GM12878 (cell line): Measurements from ENCODE around the gene ACTR2. TPM values are rescaled to one million over a fixed set of nuclear protein-coding genes. Genes with fewer than 3 reads are reported as not detected.

ENCODE experiments used
- ATAC-seq: fragments of 200-7000 bp; cut with Tn5 transposase; 3 replicates; pipeline ENCODE4 v1.9.1; 2020; ENCODE audit warnings: mild to moderate bottlenecking, moderate library complexity
- BruUV-seq: library from RNA; stranded (reverse); fragments of 400-500 nt; replicated peaks from 2 replicates; lab custom pipeline; 2021; lab: Mats Ljungman, UMichigan
- CTCF ChIA-PET: fragments of 300-600 bp; sonication (Branson Sonifier 250); formaldehyde crosslinking; extraction: SDS; loops from one replicate; lab custom pipeline; 2021; ENCODE audit warnings: inconsistent platforms; lab: Yijun Ruan, JAX
- POLR2A ChIA-PET: fragments of 350-600 bp; formaldehyde crosslinking; extraction: SDS; loops from one replicate; lab custom pipeline; 2021; ENCODE audit warnings: inconsistent platforms; lab: Charles Lee
- RAD21 ChIA-PET: fragments of 300-600 bp; sonication (Branson Sonifier 250); formaldehyde crosslinking; loops from one replicate; lab custom pipeline; 2023; ENCODE audit warnings: antibody characterized with exemption; ENCODE audit not compliant: unreplicated experiment; lab: Charles Lee
- SMC1A ChIA-PET: fragments of 300-600 bp; sonication (Branson Sonifier 250); formaldehyde crosslinking; loops from one replicate; lab custom pipeline; 2023; ENCODE audit not compliant: unreplicated experiment, uncharacterized antibody; lab: Charles Lee
- DNase-seq: peaks from one replicate; pipeline ENCODE4 v3.0.0-alpha.2; 2011; ENCODE audit warnings: low read depth, low spot score
- FAIRE-seq: peaks from 3 replicates; lab custom pipeline; 2011; peaks lifted over from hg19 to GRCh38; lab: Jason Lieb, UNC
- H2AFZ ChIP-seq: 2 replicates; pipeline ENCODE4 v1.6.0; 2011; ENCODE audit warnings: low read depth, low read length, control low read depth; ENCODE audit not compliant: control insufficient read depth
- H3K27ac ChIP-seq: 2 replicates; pipeline ENCODE4 v1.5.1; 2011; ENCODE audit warnings: control low read depth; ENCODE audit not compliant: control insufficient read depth, insufficient read depth
- H3K27me3 ChIP-seq, 2 experiments: replicated peaks in 1 of 2; 2 replicates each; pipeline versions ENCODE4 v1.6.0 to v1.6.1; 2011; ENCODE audit warnings: low read length in 1 of 2; ENCODE audit not compliant: control insufficient read depth in 2 of 2, insufficient read depth in 2 of 2
- H3K36me3 ChIP-seq, 2 experiments: 2 replicates each; pipeline ENCODE4 v1.5.1; 2011; ENCODE audit warnings: low read length in 1 of 2; ENCODE audit not compliant: control insufficient read depth in 2 of 2, insufficient read depth in 2 of 2
- H3K4me1 ChIP-seq: 2 replicates; pipeline ENCODE4 v1.6.1; 2011; ENCODE audit warnings: mild to moderate bottlenecking, low read length, moderate library complexity, mixed read lengths; ENCODE audit not compliant: control insufficient read depth, insufficient read depth
- H3K4me2 ChIP-seq: 2 replicates; pipeline ENCODE4 v1.6.0; 2011; ENCODE audit warnings: control low read depth; ENCODE audit not compliant: control insufficient read depth, insufficient read depth
- H3K4me3 ChIP-seq: fragments of 200-600 bp; sonication (generic); 2 replicates; pipeline ENCODE4 v1.5.1; 2016
- H3K79me2 ChIP-seq: 2 replicates; pipeline ENCODE4 v1.6.0; 2011; ENCODE audit warnings: low read length; ENCODE audit not compliant: control insufficient read depth, insufficient read depth
- H3K9ac ChIP-seq: 2 replicates; pipeline ENCODE4 v1.8.0; 2011; ENCODE audit warnings: low read length, control low read depth, mixed read lengths; ENCODE audit not compliant: control insufficient read depth, insufficient read depth
- H3K9me3 ChIP-seq: replicated peaks from 3 replicates; pipeline ENCODE4 v1.5.1; 2011; ENCODE audit warnings: mild to moderate bottlenecking, low read length; ENCODE audit not compliant: control insufficient read depth, insufficient read depth
- H4K20me1 ChIP-seq: 2 replicates; pipeline ENCODE4 v1.6.0; 2011; ENCODE audit not compliant: control insufficient read depth, insufficient read depth
- BACH1 ChIP-seq: fragments of 450-650 bp; IDR thresholded peaks from 2 replicates; pipeline ENCODE4 v1.6.1; 2017; ENCODE audit warnings: mild to moderate bottlenecking, borderline replicate concordance
- CEBPB ChIP-seq, 2 experiments: fragments of 150-350 bp in 1 of 2; IDR thresholded peaks; 2 replicates each; pipeline ENCODE4 v1.6.1; 2012 to 2014; ENCODE audit warnings: low read depth in 2 of 2, low read length in 2 of 2, borderline replicate concordance in 1 of 2, inconsistent platforms in 1 of 2
- FOXK2 ChIP-seq: fragments of 450-650 bp; IDR thresholded peaks from 2 replicates; pipeline ENCODE4 v1.6.1; 2017; ENCODE audit warnings: mild to moderate bottlenecking, moderate library complexity
- IKZF2 ChIP-seq, 2 experiments: fragments of 450-650 bp; IDR thresholded peaks; 2 replicates each; pipeline ENCODE4 v1.6.1; 2017; ENCODE audit warnings: mild to moderate bottlenecking in 2 of 2, moderate library complexity in 2 of 2
- PAX8 ChIP-seq: fragments of 450-650 bp; IDR thresholded peaks from 2 replicates; pipeline ENCODE4 v1.6.1; 2017; ENCODE audit warnings: mild to moderate bottlenecking, moderate library complexity
- POLR2A ChIP-seq: IDR thresholded peaks from 2 replicates; pipeline ENCODE4 v1.6.1; 2011; ENCODE audit warnings: low read depth, mild to moderate bottlenecking, low read length
- SMC3 ChIP-seq: IDR thresholded peaks from 2 replicates; pipeline ENCODE4 v1.6.1; 2011; ENCODE audit warnings: low read length, improper control_type of control experiment, borderline replicate concordance
- TARDBP ChIP-seq: IDR thresholded peaks from 2 replicates; pipeline ENCODE4 v1.6.1; 2016; ENCODE audit warnings: borderline replicate concordance
- WGBS: methylation state at CpG from one replicate; pipeline ENCODE4 v1.1.6; 2016; ENCODE audit warnings: low lambda C conversion rate; ENCODE audit not compliant: insufficient replicate concordance, insufficient coverage; ENCODE audit errors: missing lambda C conversion rate; 5-methylcytosine and 5-hydroxymethylcytosine counted together
- in situ Hi-C: fragments of 300-500 bp; cut with MboI; formaldehyde crosslinking; loops from 9 replicates; pipeline ENCODE4 v1.14.3; 2018; ENCODE audit warnings: mixed read lengths
- intact Hi-C: fragments of 100-400 bp; cut with micrococcal nuclease; formaldehyde crosslinking; loops from one replicate; pipeline ENCODE4 v1.14.2; 2022; ENCODE audit not compliant: unreplicated experiment
- polyA plus RNA-seq, 11 experiments: library from polyadenylated mRNA; depleted of rRNA in 4 of 11; unstranded in 6 of 11; stranded (reverse) in 5 of 11; fragments of >200 nt; fragmentation: Nextera tagmentation in 4 of 11; fragmentation: Illumina TruSeq in 1 of 11; extraction: Ambion mirVana in 4 of 11; extraction: Trizol in 1 of 11; gene quantifications; 1 replicate in 1 of 11; 2 replicates in 10 of 11; pipeline versions ENCODE4 v1.2.1 to v1.2.3, GENCODE V29; 2011 to 2016; ENCODE audit warnings: inconsistent platforms in 2 of 11, missing spikeins in 2 of 11, low read depth in 1 of 11
- total RNA-seq, 4 experiments: library from RNA; depleted of rRNA in 3 of 4; stranded (reverse); fragments of >200 nt in 3 of 4; fragmentation: Illumina TruSeq in 1 of 4; extraction: Trizol in 1 of 4; gene quantifications; 2 replicates each; pipeline versions ENCODE4 v1.2.1 to v1.2.3, GENCODE V29; 2013 to 2021
- TF ChIP-seq, protein P1 (sequence below): fragments of 450-650 bp; IDR thresholded peaks from 2 replicates; pipeline ENCODE4 v1.6.1; 2018; ENCODE audit warnings: borderline replicate concordance, mild to moderate bottlenecking; ENCODE audit not compliant: partially characterized antibody
- TF ChIP-seq, protein P2 (sequence below): fragments of 450-650 bp; IDR thresholded peaks from 2 replicates; pipeline ENCODE4 v1.6.1; 2017; ENCODE audit warnings: mild to moderate bottlenecking, moderate library complexity
- TF ChIP-seq, protein P3 (sequence below), 3 experiments: IDR thresholded peaks in 2 of 3; conservative IDR thresholded peaks in 1 of 3; 2 replicates each; pipeline ENCODE4 v1.5.1; 2011; ENCODE audit warnings: low read depth in 3 of 3, low read length in 3 of 3, mild to moderate bottlenecking in 3 of 3, control low read depth in 2 of 3, moderate library complexity in 2 of 3, inconsistent platforms in 1 of 3, mixed read lengths in 1 of 3; ENCODE audit not compliant: control insufficient read depth in 2 of 3, insufficient read depth in 1 of 3; ENCODE audit errors: extremely low read depth in 1 of 3
- TF ChIP-seq, protein P4 (sequence below): fragments of 450-650 bp; conservative IDR thresholded peaks from 2 replicates; pipeline ENCODE4 v1.6.1; 2017; ENCODE audit warnings: mild to moderate bottlenecking, moderate library complexity

Gene ACTR2
- total and polyA plus RNA-seq, 10 of the 15 experiments (the other 5 are each of a cell fraction or from before 2014, with no cell fraction given) = 94.2 to 401 (median 195) TPM

DNA sequence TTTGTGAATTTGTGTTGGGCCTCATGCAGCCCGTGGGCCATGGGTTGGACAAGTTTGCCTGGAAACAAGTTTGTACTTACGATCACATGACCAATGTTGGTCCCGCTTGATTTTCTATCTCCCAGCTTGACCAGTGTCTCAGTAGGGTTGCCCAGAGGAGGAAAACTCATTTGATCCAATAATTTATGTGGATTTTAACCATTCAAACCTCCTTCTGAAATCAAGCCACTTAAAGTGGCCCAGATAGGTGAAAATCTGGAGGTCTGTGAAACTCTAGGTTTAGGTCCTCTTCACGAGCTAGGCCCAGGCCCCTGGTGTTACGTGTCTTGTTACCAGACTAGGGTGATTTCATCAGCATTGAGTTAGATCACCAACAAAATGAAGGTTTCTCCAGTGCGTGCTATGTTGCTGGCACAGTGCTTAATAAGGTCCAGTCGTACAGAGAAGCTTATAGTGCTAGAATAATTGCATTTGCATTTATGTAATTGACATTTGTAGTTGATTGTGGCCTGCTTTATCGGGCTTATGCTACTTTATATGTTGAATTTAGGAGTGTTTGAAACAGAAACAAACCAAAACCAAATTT is 4.4 kb downstream of the ACTR2 start:
- in situ Hi-C loops (no loop called here), intact Hi-C loops (no loop called here)
- Histone ChIP-seq H3K79me2 (peaks cover 95% of the 10 kb centered on the region), H3K27ac (peak overlapping the region; percentile 93), H3K36me3 (peaks cover 0 to 24% of the 10 kb centered on the region in 2 experiments; a peak in 1 of 4 replicates), H2AFZ (peak overlapping the region; percentile 48; the same call in 1 of the 2 replicates), H3K9ac (peak overlapping the region; percentile 70), H3K9me3 (no peaks in the 10 kb centered on the region), H3K4me3 (peak overlapping the region; percentile 51), H3K27me3 (no peaks in the 10 kb centered on the region), H4K20me1 (no peaks in the 10 kb centered on the region; the same call in 1 of the 2 replicates), H3K4me1 (peaks cover 16% of the 10 kb centered on the region), H3K4me2 (peak overlapping the region; percentile 56)
- ChIA-PET POLR2A (interaction anchor here (0.6 kb wide), 2 partner anchors 12 to 109 kb away, joined by 4 read pairs; no protein-coding TSS in a partner anchor), SMC1A (interaction anchor here (0.6 to 1.3 kb wide), 6 partner anchors 9 to 199 kb away, joined by 3 to 6 read pairs (median 4); partner anchors contain the start of gene CEP68), CTCF (interaction anchor here (1.3 kb wide), 1 partner anchor 9 kb away, joined by 4 read pairs; no protein-coding TSS in a partner anchor), RAD21 (interaction anchor here (1.0 to 1.2 kb wide), 2 partner anchors 102 to 204 kb away, joined by 3 to 5 read pairs; partner anchors contain the start of gene RAB1A)
- ATAC-seq (peak; percentile 40), FAIRE-seq (peak; percentile 7), DNase-seq (no peak)
- WGBS = 5% methylated on average over 8 of the region's 8 CpGs
- TSS peak; percentile 4 for BruUV-seq
- TF ChIP-seq, protein P1, sequence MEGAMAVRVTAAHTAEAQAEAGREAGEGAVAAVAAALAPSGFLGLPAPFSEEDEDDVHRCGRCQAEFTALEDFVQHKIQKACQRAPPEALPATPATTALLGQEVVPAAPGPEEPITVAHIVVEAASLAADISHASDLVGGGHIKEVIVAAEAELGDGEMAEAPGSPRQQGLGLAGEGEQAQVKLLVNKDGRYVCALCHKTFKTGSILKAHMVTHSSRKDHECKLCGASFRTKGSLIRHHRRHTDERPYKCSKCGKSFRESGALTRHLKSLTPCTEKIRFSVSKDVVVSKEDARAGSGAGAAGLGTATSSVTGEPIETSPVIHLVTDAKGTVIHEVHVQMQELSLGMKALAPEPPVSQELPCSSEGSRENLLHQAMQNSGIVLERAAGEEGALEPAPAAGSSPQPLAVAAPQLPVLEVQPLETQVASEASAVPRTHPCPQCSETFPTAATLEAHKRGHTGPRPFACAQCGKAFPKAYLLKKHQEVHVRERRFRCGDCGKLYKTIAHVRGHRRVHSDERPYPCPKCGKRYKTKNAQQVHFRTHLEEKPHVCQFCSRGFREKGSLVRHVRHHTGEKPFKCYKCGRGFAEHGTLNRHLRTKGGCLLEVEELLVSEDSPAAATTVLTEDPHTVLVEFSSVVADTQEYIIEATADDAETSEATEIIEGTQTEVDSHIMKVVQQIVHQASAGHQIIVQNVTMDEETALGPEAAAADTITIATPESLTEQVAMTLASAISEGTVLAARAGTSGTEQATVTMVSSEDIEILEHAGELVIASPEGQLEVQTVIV = no peak
- TF ChIP-seq SMC3 = no peak
- TF ChIP-seq IKZF2 (IDR thresholded peaks at IDR 0.05) = no peak
- TF ChIP-seq, protein P2, sequence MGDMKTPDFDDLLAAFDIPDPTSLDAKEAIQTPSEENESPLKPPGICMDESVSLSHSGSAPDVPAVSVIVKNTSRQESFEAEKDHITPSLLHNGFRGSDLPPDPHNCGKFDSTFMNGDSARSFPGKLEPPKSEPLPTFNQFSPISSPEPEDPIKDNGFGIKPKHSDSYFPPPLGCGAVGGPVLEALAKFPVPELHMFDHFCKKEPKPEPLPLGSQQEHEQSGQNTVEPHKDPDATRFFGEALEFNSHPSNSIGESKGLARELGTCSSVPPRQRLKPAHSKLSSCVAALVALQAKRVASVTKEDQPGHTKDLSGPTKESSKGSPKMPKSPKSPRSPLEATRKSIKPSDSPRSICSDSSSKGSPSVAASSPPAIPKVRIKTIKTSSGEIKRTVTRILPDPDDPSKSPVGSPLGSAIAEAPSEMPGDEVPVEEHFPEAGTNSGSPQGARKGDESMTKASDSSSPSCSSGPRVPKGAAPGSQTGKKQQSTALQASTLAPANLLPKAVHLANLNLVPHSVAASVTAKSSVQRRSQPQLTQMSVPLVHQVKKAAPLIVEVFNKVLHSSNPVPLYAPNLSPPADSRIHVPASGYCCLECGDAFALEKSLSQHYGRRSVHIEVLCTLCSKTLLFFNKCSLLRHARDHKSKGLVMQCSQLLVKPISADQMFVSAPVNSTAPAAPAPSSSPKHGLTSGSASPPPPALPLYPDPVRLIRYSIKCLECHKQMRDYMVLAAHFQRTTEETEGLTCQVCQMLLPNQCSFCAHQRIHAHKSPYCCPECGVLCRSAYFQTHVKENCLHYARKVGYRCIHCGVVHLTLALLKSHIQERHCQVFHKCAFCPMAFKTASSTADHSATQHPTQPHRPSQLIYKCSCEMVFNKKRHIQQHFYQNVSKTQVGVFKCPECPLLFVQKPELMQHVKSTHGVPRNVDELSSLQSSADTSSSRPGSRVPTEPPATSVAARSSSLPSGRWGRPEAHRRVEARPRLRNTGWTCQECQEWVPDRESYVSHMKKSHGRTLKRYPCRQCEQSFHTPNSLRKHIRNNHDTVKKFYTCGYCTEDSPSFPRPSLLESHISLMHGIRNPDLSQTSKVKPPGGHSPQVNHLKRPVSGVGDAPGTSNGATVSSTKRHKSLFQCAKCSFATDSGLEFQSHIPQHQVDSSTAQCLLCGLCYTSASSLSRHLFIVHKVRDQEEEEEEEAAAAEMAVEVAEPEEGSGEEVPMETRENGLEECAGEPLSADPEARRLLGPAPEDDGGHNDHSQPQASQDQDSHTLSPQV = no peak
- no peak for TF ChIP-seq POLR2A
- TF ChIP-seq, protein P3, sequence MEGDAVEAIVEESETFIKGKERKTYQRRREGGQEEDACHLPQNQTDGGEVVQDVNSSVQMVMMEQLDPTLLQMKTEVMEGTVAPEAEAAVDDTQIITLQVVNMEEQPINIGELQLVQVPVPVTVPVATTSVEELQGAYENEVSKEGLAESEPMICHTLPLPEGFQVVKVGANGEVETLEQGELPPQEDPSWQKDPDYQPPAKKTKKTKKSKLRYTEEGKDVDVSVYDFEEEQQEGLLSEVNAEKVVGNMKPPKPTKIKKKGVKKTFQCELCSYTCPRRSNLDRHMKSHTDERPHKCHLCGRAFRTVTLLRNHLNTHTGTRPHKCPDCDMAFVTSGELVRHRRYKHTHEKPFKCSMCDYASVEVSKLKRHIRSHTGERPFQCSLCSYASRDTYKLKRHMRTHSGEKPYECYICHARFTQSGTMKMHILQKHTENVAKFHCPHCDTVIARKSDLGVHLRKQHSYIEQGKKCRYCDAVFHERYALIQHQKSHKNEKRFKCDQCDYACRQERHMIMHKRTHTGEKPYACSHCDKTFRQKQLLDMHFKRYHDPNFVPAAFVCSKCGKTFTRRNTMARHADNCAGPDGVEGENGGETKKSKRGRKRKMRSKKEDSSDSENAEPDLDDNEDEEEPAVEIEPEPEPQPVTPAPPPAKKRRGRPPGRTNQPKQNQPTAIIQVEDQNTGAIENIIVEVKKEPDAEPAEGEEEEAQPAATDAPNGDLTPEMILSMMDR (IDR thresholded peaks at IDR 0.05 in 2 of 3, conservative IDR thresholded peaks at IDR 0.05 in 1 of 3; ENCODE audit: control insufficient read depth in 2 of 3, extremely low read depth in 1 of 3, insufficient read depth in 1 of 3, low read depth in 3 of 3, low read length in 3 of 3) = no peak
- no peak for TF ChIP-seq TARDBP
- peak; percentile 43; the same call in 1 of the 2 replicates for TF ChIP-seq BACH1
- TF ChIP-seq CEBPB (IDR thresholded peaks at IDR 0.05; ENCODE audit: borderline replicate concordance in 1 of 2, low read depth in 2 of 2, low read length in 2 of 2) = no peak
- no peak for TF ChIP-seq PAX8
- TF ChIP-seq, protein P4, sequence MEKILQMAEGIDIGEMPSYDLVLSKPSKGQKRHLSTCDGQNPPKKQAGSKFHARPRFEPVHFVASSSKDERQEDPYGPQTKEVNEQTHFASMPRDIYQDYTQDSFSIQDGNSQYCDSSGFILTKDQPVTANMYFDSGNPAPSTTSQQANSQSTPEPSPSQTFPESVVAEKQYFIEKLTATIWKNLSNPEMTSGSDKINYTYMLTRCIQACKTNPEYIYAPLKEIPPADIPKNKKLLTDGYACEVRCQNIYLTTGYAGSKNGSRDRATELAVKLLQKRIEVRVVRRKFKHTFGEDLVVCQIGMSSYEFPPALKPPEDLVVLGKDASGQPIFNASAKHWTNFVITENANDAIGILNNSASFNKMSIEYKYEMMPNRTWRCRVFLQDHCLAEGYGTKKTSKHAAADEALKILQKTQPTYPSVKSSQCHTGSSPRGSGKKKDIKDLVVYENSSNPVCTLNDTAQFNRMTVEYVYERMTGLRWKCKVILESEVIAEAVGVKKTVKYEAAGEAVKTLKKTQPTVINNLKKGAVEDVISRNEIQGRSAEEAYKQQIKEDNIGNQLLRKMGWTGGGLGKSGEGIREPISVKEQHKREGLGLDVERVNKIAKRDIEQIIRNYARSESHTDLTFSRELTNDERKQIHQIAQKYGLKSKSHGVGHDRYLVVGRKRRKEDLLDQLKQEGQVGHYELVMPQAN = no peak
- no peak for TF ChIP-seq FOXK2
